ENCODE data around the gene GADL1. TPM values are rescaled to one million over a fixed set of nuclear protein-coding genes. Genes with fewer than 3 reads are reported as not detected.

GADL1 gene
- total and polyA plus RNA-seq, 2 experiments from 2014 or later = not detected

DNA sequence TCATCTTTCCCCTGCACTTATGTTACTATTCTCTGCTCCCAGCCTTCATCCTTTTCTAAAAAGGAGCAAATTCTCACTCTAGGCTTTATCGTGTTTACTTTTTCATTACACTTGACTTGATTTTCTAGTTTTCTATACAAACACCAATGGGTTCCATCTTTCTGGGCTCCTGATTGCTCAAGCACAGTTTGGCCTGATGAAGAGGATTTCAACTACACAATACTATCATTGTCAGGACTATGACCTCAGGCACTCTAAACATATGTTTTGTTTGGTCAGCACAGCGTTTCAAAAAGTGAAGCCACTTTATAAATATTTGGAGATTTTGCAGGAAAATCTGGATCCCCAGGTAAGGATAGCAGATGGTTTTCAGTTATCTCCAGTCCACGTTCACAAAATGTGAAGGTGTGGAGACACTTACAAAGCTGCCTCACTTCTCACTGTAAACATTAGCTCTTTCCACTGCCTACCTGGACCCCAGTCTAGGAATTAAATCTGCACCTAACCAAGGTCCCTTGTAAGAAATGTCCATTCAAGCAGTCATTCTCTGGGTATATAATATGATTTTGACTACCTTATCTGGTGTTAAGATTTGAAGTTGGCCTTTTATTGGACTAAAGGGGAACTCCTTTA is 201.8 kb downstream of the GADL1 start:
- DNase-seq = no peak
- 79 to 85% methylated on average over 3 of the region's 3 CpGs for WGBS, 2 experiments (ENCODE audit: low coverage in 1 of 2, low lambda C conversion rate in 2 of 2, missing lambda C conversion rate in 2 of 2)
- no peaks in the 10 kb centered on the region for H4K20me1 ChIP-seq (ENCODE audit: insufficient read depth)
- H3K27ac ChIP-seq = no peak overlapping the region
- H3K27me3 ChIP-seq (replicated peaks; ENCODE audit: insufficient read depth) = no peaks in the 10 kb centered on the region
- in situ Hi-C loops (cut with MboI) = no loop called here
- no peaks in the 10 kb centered on the region for H3K9me2 ChIP-seq (ENCODE audit: insufficient read depth)
- no peak overlapping the region for H3K9ac ChIP-seq
- H2AFZ ChIP-seq = no peak overlapping the region
- no peaks in the 10 kb centered on the region for H3K9me3 ChIP-seq (ENCODE audit: low read depth)
- peaks cover 36% of the 10 kb centered on the region for H3F3A ChIP-seq (ENCODE audit: insufficient read depth)
- H3K4me3 ChIP-seq = no peak overlapping the region
- H3K79me2 ChIP-seq (ENCODE audit: insufficient read depth) = peaks cover 20% of the 10 kb centered on the region
- H3K4me2 ChIP-seq (ENCODE audit: unreplicated experiment) = no peak overlapping the region
- H3K4me1 ChIP-seq (ENCODE audit: insufficient read depth) = peaks cover 30% of the 10 kb centered on the region
- peaks cover 58% of the 10 kb centered on the region for H3K36me3 ChIP-seq (ENCODE audit: low read depth)
- TF ChIP-seq EZH2phosphoT487 (IDR thresholded peaks at IDR 0.05; ENCODE audit: insufficient read depth, low read depth) = no peak
- no peak for TF ChIP-seq EZH2 (IDR thresholded peaks at IDR 0.05; ENCODE audit: insufficient read depth, poor library complexity, severe bottlenecking)

DNA sequence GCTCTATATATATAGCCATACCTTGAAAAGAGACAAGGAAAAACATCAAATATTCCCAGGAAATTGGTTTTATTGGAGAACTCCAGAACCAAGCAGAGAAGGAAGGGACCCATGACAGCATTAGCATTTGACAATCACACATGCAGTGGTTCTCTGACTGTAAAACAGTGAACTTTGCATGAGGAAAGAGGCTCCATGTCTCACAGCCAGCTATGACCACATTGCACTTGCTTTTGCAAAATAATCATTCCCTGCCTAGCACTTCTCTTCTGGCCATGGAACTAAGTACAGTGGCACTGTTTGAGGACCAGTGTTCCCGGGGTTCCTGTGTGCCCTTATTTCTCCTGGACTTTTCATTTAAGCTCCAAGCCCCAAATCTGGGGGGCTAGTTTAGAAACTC is 202.5 kb downstream of the GADL1 start:
- 45 to 77% methylated on average over 1 of the region's 1 CpG for WGBS, 2 experiments (ENCODE audit: low coverage in 1 of 2, low lambda C conversion rate in 2 of 2, missing lambda C conversion rate in 2 of 2)
- Histone ChIP-seq H3F3A (ENCODE audit: insufficient read depth) (peaks cover 43% of the 10 kb centered on the region), H3K4me2 (ENCODE audit: unreplicated experiment) (no peak overlapping the region), H2AFZ (no peak overlapping the region), H3K9me2 (ENCODE audit: insufficient read depth) (no peaks in the 10 kb centered on the region), H3K36me3 (ENCODE audit: low read depth) (peaks cover 59% of the 10 kb centered on the region), H4K20me1 (ENCODE audit: insufficient read depth) (no peaks in the 10 kb centered on the region), H3K9me3 (ENCODE audit: low read depth) (no peaks in the 10 kb centered on the region), H3K4me3 (no peak overlapping the region), H3K4me1 (ENCODE audit: insufficient read depth) (peaks cover 31% of the 10 kb centered on the region), H3K79me2 (ENCODE audit: insufficient read depth) (peaks cover 26% of the 10 kb centered on the region), H3K27ac (no peak overlapping the region), H3K27me3 (replicated peaks; ENCODE audit: insufficient read depth) (no peaks in the 10 kb centered on the region), H3K9ac (no peak overlapping the region)
- peak; percentile 28 for DNase-seq
- in situ Hi-C loops (cut with MboI) = no loop called here
- TF ChIP-seq EZH2phosphoT487 (IDR thresholded peaks at IDR 0.05; ENCODE audit: insufficient read depth, low read depth) = no peak
- no peak for TF ChIP-seq EZH2 (IDR thresholded peaks at IDR 0.05; ENCODE audit: insufficient read depth, poor library complexity, severe bottlenecking)

- Histone ChIP-seq H4K20me1 (ENCODE audit: insufficient read depth) (no peaks in the 10 kb centered on the region), H3K9ac (no peak overlapping the region), H2AFZ (no peak overlapping the region), H3K36me3 (ENCODE audit: low read depth) (peaks cover 62% of the 10 kb centered on the region), H3K4me2 (ENCODE audit: unreplicated experiment) (no peak overlapping the region), H3K27ac (no peak overlapping the region), H3F3A (ENCODE audit: insufficient read depth) (peaks cover 46% of the 10 kb centered on the region), H3K27me3 (replicated peaks; ENCODE audit: insufficient read depth) (no peaks in the 10 kb centered on the region), H3K79me2 (ENCODE audit: insufficient read depth) (peaks cover 32% of the 10 kb centered on the region), H3K4me1 (ENCODE audit: insufficient read depth) (peaks cover 31% of the 10 kb centered on the region), H3K9me3 (ENCODE audit: low read depth) (no peaks in the 10 kb centered on the region), H3K4me3 (no peak overlapping the region), H3K9me2 (ENCODE audit: insufficient read depth) (no peaks in the 10 kb centered on the region)
- DNase-seq = no peak
- in situ Hi-C loops (cut with MboI) = no loop called here
- 63 to 71% methylated on average over 10 of the region's 10 CpGs for WGBS, 2 experiments (ENCODE audit: low coverage in 1 of 2, low lambda C conversion rate in 2 of 2, missing lambda C conversion rate in 2 of 2)
- TF ChIP-seq EZH2 (IDR thresholded peaks at IDR 0.05; ENCODE audit: insufficient read depth, poor library complexity, severe bottlenecking) (no peak), EZH2phosphoT487 (IDR thresholded peaks at IDR 0.05; ENCODE audit: insufficient read depth, low read depth) (no peak)
These were observed 203.1 kb downstream of the GADL1 start for GRCh38 chr3:30691249-30691880.

- no peak overlapping the region for H3K4me3 ChIP-seq
- TF ChIP-seq EZH2 (IDR thresholded peaks at IDR 0.05; ENCODE audit: insufficient read depth, poor library complexity, severe bottlenecking) (no peak), EZH2phosphoT487 (IDR thresholded peaks at IDR 0.05; ENCODE audit: insufficient read depth, low read depth) (no peak)
- H3K9ac ChIP-seq = no peak overlapping the region
- no peak for DNase-seq
- peaks cover 35% of the 10 kb centered on the region for H3K4me1 ChIP-seq (ENCODE audit: insufficient read depth)
- 100% methylated on average over 2 of the region's 2 CpGs for WGBS, 2 experiments (ENCODE audit: low coverage in 1 of 2, low lambda C conversion rate in 2 of 2, missing lambda C conversion rate in 2 of 2)
- H3K27ac ChIP-seq = no peak overlapping the region
- no peaks in the 10 kb centered on the region for H3K9me2 ChIP-seq (ENCODE audit: insufficient read depth)
- no peaks in the 10 kb centered on the region for H4K20me1 ChIP-seq (ENCODE audit: insufficient read depth)
- peaks cover 57% of the 10 kb centered on the region for H3K36me3 ChIP-seq (ENCODE audit: low read depth)
- H3K9me3 ChIP-seq (ENCODE audit: low read depth) = no peaks in the 10 kb centered on the region
- no peaks in the 10 kb centered on the region for H3K27me3 ChIP-seq (replicated peaks; ENCODE audit: insufficient read depth)
- H3F3A ChIP-seq (ENCODE audit: insufficient read depth) = peaks cover 46% of the 10 kb centered on the region
- H3K79me2 ChIP-seq (ENCODE audit: insufficient read depth) = peaks cover 40% of the 10 kb centered on the region
- no peak overlapping the region for H3K4me2 ChIP-seq (ENCODE audit: unreplicated experiment)
- in situ Hi-C loops (cut with MboI) = no loop called here
- H2AFZ ChIP-seq = no peak overlapping the region
These were observed 204.3 kb downstream of the GADL1 start for GRCh38 chr3:30690199-30690598.
